T follicular helper cell (primary cell): ENCODE measurements around the gene NBPF4.
"Not testable (repeated sequence)": the region's sequence is repeated elsewhere in the genome, so short reads cannot be mapped to it uniquely, and the experiment has no call there.

Experiments
- DNase-seq: peaks from one replicate; pipeline ENCODE4 v3.0.0-alpha.2; 2020; ENCODE audit warnings: low read depth
- total RNA-seq, 2 experiments: gene quantifications; one replicate each; lab custom pipeline; 2026; lab: John Stamatoyannopoulos, UW

The NBPF4 gene, protein sequence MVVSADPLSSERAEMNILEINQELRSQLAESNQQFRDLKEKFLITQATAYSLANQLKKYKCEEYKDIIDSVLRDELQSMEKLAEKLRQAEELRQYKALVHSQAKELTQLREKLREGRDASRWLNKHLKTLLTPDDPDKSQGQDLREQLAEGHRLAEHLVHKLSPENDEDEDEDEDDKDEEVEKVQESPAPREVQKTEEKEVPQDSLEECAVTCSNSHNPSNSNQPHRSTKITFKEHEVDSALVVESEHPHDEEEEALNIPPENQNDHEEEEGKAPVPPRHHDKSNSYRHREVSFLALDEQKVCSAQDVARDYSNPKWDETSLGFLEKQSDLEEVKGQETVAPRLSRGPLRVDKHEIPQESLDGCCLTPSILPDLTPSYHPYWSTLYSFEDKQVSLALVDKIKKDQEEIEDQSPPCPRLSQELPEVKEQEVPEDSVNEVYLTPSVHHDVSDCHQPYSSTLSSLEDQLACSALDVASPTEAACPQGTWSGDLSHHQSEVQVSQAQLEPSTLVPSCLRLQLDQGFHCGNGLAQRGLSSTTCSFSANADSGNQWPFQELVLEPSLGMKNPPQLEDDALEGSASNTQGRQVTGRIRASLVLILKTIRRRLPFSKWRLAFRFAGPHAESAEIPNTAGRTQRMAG
- total RNA-seq = 0.06 to 0.09 reads per million in 2 experiments

DNA sequence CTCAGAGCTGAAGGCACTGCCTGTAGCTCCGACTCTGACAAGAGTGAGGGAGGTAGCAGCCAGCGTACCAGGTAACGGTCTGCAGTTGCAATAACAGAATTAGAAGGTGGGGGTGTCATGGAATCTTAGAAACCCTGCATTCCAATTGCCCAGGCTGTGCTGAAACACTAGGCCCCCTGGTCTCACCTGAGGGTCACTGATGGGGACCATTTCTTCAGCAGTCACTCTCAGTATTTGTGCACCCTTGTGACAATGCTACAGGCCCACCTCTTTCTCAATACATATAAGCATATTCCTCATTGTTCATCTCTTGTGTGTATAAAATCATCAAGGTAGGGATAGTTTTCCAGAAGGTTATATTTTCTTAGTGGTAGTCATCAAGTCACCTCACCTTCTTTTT lies at the start of gene NBPF4:
NBPF4 (minus strand) TSS at position 101 of the 400 bp plus-strand sequence. CDS start 315 bp downstream, outside the sequence.
- not testable (repeated sequence) for DNase-seq

DNA sequence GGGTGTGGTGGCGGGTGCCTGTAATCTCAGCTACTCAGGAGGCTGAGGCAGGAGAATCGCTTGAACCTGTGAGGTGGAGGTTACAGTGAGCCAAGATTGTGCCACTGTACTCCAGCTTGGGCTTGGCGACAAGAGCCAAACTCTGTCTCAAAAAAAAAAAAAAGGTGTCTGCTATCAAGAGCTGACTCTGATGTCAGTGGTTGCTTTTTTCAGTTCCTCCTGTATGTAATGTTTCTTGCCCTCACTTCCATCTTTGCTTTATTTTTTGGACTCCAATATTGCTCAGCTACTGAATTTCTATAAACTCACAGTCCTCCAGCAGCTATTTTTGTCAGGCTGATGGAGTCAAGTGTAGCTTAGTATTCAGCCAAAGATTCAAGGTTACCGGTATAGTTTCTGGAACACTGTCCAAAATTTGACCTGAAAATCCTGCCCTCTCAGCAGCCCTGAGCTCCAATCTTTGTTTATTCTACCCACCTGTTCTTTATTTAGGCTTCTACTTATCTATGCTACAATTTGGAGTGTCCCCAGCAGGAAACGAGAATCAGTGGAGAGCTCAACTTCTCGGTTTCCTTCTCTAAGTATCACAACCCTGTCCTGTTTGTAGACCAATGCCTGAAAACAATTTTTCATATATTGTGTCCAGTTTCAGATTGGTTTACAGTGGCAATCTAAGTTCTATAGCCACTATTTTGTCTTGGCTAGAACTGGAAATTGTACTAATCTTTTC lies 38.8 kb upstream of the NBPF4 start:
- DNase-seq = not testable (repeated sequence)

DNA sequence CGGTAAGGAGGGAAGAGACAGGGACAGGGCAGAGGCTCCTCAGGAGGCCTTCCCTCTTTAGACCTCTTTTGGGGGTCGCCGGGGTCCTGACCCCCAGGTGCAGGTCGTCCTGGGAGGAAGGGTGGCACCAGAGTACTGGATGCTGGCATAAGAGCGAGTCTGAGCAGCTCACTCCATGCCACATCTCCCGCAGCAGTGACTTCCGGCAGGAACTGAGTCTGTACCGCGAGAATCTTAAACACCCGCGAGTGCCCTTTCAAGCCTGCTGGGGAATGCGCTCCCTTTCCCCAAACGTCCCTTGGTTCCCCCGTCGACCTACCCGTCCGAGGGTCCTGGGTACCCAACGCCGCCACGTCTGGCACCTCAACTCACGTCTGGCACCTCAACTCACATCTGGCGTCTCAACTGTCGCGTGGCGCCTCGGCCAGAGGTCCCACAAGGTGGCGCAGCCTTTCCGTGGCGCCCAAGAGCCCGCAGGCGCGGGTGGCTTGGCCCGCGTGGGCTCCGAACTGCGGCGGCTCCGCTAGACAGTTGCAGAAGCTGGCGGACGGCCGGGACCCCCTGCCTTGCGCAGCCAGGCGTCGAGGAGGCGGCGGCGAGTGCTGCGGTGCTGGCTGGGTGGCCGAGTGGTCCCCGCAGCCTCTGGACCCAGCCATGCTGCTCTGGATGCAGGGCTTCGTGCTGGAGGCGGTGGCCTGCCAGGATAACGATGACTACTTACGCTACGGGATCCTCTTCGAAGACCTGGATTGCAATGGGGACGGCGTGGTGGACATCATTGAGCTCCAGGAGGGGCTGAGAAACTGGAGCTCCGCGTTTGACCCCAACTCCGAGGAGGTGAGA lies 28.8 kb upstream of the NBPF4 start:
- not testable (repeated sequence) for DNase-seq

DNA sequence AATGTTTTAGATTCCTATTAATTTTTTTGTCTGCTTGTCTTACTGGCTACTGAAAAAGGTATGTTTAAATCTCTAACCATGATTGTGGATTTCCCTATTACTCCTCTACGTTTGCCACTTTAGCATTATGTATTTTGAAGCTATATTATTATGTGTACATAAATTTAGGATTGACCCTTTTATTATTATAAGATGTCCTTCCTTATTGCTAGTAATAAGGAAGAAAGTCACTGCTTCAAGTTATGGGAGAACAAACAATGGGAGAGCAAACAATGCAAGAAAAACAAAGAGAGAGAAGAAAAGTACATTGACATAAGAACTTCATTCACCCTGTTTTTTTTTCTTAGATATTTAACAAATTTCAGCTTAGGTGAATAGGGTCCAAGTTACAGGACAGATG lies 23.2 kb upstream of the NBPF4 start:
- not testable (repeated sequence) for DNase-seq

DNA sequence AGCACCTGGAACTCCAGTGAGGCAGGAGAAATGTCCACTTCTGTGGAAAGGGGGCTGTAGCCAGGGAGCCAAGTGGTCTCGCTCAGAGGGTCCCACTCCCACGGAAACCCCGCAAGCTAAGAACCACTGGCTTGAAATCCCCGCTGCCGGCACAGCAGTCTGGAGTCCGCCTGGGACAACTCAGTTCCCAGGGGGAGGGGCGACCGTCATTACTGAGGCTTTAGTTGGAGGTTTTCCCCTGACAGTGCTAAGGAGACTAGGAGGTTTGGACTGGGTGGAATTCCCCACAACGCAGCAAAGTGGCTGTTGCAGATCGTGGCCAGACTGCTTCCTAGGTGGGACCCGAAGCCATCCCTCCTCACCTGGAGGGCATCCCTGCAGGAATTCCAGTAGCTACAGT lies 18.1 kb upstream of the NBPF4 start:
- DNase-seq = not testable (repeated sequence)

DNA sequence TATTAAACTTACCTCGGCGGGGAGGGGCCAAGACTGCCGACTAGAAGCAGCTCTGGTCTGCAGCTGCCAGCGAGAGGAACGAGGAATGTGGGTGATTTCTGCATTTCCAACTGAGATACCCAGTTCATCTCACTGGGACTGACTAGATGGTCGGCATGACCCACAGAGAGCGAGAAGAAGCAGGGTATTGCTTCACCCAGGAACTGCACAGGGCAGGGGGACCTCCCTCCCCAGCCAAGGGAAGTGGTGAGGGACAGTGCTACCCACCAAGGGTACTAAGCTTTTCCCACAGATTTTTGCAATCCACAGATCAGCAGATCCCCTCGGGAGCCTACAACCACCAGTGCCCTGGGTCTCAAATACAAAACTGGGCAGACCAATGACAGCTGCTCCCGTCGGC lies 17.6 kb upstream of the NBPF4 start:
- not testable (repeated sequence) for DNase-seq

DNA sequence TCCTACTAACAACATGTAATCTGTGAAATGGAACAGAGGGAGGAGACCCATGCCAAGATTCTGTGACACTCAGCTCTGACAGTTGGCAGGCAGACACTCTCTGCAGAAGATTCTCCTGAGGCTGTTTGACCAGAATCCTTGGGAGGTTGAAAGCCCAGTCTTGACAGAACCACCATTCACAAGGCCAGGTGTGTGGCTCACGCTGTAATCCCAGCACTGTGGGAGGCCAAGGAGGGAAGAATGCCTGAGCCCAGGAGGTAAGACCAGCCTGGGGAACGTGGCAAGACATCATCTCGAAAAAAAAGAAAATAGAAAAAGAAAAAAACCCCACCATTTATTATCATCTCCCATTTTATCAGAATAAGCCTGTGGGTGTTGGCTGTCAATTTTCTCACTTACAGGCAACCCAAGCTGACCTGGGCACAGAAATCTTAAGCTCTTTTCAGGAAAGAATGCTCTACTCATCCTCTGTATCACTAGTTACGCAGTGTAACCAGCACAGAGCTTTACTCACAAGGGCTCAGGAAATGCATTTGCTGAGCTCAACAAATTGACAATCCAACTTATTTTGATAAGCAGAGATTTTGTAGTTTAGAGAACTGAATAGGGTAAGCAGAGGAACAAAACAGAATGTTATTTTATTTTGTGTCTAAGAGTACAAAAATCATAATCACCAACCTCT lies 16.8 kb upstream of the NBPF4 start:
- DNase-seq = not testable (repeated sequence)

DNA sequence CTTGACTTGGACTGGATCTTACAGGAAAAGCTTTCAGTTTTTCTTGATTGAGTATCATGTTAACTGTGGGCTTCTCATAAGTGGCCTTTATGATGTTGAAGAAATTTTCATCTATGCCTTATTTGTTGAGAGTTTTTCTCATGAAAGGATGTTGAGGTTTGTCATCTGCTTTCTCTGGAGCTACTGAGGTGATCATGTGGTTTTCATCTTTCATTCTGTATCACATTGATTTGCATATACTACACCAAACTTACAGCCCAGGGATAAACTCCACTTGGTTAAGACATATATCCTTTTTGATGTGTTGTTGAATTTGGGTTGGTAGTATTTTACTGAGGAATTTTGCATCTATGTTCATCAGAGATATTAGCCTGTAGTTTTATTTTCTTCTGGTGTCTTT lies 11.6 kb upstream of the NBPF4 start:
- DNase-seq = not testable (repeated sequence)

DNA sequence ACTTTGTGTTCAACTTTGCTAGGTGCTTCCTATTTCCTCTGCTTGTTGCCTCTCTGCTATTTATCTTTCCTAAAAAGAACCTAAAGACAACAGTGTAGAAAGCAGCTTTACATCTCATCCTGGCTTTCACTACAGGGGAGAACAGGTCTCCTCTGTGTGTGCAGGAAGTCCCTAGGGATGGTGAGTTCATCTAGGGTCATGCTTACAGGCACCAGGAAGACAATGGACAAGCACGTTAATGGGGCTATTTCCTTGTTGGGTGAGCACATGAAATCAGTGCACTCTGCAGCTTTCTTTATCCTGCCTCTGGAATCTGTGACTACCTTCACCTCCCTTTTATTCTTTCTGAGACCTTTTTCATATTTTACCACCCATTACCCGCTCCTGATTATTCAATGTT lies 4.5 kb downstream of the NBPF4 start:
- not testable (repeated sequence) for DNase-seq

DNA sequence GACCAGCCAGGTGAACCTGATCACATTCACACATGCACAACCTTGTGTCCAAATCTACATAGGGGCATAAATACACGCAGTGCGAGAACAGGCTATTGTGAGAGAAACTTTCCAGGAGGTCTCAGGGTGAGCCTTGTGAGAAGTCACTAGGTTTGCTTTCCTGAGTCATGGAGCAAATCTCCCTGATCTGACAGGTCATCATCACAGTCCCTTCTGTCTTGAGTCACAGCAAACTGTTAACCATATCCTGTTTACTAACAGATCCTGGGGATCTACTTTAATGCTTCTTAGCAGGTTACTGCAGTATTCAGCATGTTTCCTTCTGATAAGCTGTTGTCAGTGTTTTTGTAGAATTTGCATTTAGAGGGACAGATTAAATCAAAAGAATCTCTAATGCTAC lies 8.6 kb downstream of the NBPF4 start:
- not testable (repeated sequence) for DNase-seq

DNA sequence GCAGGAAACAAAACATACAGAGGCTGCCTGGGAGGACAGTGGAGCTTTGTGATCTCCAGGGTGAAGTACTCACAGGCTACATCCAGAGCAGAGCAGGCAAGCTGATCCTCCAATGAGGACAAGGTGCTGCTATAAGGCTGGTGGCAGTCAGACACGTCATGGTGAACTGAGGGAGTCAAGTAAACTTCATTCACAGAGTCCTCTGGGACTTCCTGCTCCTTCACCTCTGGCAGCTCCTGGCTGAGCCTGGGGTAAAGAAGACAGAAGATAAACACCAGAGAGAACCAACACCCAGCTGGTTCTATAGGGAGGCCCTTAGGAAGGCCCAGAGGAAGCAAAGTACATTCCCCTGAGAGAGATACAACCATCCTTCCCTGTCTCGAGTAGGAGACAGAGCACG lies 11.7 kb downstream of the NBPF4 start:
- DNase-seq = not testable (repeated sequence)

DNA sequence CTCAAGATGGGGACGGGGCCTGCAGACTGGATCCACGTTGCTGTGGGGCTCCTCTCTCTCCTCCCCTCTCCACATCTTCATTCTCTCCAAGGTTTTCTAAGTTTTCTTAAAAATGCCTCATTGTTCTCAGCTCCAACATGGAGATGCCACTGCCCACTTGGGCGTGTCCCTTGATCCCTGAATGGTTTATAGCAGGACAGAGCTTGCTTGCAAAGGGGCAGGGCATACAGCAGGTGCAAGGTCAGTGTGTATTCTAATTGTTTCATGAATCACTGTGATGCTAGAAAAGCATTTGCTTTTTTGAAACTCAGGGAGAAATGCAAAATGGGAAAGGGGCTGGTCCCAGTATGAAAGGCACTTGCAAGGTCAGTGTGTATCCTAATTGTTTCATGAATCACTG lies 13.9 kb downstream of the NBPF4 start:
- not testable (repeated sequence) for DNase-seq

DNA sequence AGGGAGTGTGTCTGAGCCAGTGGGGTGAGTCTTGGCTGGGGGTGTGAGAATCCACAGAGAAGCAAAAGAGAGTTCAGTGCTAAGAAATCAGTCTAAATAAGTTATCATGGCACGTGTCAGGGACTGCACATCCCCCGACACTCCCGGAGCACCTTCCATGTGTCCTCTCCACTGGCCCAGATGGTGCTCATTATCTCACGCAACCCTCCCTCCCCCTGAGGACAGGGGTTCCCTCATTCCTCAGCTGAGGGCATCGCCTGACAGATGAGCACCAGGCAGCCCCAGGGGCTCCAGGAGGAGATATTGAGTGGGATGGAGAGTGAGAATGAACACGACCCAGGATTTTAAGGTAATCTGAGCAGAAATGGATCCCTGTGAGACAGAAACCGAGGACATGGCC lies 16.1 kb downstream of the NBPF4 start:
- DNase-seq = not testable (repeated sequence)

DNA sequence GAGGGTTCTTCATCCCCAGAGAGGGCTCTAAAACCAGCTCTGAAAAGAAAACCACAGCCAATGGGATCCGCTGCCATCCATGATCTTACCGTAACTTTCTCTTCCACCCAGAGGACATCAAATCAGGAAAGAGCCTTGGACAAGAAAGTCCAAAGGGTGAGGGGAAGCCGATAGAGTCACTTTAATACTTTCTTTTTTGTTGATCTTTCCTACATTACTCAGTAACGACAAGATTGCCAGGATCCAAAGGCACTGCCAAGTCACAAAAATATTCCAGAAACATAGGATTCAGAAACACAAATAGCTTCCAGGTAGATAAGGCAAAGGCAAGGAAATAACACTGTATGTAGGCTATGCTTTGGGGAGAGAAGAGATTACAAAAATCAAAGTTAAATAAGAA lies 17.0 kb downstream of the NBPF4 start:
- not testable (repeated sequence) for DNase-seq

DNA sequence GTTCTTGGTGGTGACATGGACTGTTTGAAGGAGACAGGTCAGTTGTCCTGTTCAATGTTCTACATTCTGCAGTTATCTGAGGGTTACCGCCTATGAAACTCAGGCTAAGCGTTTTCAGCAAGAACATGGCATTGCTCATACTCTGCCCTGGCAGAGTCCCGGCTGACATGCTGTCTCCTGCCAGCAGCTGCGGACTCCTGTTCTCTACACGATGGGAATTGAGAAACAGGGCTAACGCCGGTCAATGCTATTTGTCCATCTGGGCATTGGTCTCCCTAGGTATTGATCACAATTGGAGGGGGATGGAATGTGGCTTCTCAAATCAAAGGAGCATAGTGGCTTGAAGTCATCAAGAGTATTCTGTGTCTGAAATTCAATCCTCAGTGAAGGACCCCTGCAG lies 20.6 kb downstream of the NBPF4 start:
- DNase-seq = not testable (repeated sequence)

DNA sequence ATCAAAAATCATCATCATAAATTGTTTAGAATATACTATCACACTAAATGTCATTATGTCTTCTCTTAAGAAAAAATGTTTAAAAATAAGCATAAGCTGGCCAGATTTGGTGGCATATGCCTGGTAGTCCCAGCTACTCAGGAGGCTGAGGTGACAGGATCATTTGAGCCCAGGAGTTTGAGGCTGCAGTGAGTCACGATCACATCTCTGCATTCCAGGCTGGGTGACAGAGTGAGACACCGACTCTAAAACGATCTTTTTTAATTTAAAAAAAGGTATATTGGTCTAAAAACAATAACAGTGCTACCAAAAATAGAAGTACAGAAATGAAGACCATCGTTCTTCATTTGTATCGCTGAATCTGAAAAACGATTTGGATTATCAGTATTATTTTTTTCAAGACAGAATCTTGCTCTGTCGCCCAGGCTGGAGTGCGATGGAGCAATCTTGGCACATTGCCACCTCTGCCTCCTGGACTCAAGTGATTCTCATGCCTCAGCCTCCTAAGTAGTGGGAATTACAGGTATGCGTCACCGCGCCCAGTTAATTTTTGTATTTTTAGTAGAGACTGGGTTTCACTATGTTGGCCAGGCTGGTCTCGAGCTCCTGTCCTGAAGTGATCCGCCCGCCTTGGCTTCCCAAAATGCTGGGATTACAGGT lies 26.2 kb downstream of the NBPF4 start:
- not testable (repeated sequence) for DNase-seq

DNA sequence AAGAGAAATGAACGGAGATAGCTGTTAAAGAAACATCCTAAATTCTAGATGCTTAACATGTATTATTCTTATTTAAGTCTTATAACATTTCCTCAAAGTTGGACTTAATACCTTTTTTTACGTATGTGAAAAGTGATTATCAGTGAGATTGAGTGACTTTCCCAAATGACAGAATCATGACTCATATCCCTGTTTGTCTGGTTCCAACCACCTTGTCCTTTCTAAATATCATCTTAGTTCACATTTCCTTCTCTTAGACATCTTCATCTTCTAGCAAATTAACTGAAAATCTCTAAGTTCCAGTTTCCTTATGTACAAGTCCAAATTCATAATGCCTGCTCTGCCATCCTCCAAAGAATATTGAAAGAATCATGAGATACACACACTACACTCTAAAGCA lies 26.9 kb downstream of the NBPF4 start:
- not testable (repeated sequence) for DNase-seq

DNA sequence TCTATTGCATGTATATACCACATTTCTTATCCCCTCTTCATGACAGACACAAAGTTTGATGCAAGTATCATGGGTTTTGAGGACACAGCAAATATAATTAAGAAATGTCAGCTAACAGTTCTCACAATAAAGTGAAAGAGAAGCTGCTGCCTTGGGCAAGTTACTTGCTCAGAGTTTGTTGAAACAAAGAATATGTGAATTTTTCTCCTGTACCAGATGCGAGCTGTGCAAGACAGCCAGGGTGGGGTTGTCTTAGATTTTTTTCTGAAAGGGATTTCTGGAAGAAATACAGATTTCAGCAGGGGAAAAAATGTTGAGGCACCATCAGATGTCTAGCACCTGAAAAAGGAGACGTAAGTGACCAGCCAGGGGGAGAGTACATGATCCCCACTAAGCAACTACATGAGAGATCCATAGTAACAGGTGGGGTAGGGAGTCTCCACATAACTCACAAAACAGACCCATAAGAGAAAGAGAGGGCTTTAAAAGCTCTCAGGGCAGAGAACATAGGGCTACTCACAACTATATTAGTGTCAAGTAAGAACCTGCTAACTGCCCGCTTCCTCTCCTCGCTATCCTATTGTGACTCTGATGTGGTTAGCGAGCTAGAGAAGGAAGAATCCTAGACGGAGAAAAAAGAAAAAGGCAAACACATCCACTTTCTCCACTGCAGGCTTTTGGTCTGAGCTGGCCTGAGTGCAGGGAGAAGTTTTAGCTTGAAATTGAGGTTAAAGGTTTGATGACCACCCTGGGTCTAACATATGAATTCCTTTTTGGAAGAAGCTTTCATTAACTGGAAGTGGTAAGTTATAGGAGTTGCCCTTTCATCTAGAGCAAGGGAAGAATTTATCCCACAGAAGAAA lies 27.6 kb downstream of the NBPF4 start:
- not testable (repeated sequence) for DNase-seq
